Forelimb muscle (tissue), 1 donor: ENCODE data around the gene CREG2. TPM values are rescaled to one million over a fixed set of nuclear protein-coding genes. Genes with fewer than 3 reads are reported as not detected.
"Not testable (repeated sequence)": the region's sequence is repeated elsewhere in the genome, so short reads cannot be mapped to it uniquely, and the experiment has no call there.

Experiments used
- DNase-seq: peaks from one replicate; pipeline ENCODE4 v3.0.0-alpha.2; 2013; ENCODE audit warnings: low read depth
- polyA plus RNA-seq: library from polyadenylated mRNA; unstranded; fragments of 120-200 nt; gene quantifications from one replicate; pipeline ENCODE4 v1.2.1, GENCODE V29; 2013; ENCODE audit not compliant: insufficient read length

CREG2 gene
- polyA plus RNA-seq, 1 donor: 3.9 TPM

DNA sequence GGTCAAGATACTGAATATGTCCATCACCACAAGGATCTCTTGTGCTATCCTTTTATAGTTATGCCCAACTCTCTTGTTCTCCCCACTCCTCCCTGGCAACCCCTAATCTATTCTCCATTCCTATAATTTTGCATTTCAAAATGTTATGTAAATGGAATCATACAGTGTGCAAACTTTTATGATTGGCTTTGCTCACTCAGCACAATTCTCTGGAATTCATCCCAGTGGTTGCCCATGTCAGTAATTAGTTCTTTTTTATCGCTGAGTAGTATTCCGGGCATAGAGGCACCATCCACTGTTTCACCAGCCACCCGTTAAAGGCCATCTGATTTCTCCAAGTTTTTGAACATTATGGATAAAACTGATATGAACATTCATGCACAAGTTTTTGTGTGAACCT lies 40.4 kb downstream of the CREG2 start:
- DNase-seq: no peak

DNA sequence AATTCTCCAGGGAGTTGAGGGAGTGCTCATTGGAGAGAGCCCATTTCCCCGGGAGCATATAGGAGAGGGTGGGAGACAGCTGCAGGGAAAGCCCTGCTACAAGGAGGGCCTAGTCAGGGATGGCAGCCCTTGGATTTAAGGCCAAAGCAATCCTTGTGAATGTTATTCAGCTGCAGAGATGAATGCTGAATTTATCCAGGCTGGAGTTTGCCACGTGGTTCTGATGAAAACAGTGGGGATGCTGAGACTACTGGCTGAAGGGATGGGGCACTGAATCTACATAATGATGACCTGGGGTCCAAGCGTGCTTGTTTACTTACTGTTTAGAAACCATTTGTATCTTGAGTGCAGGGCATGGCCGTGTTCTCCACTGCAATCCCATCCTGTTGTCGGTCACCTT lies 43.2 kb downstream of the CREG2 start:
- no peak for DNase-seq

- DNase-seq: no peak
Observed at GRCh38 chr2:101342625-101343008, 44.7 kb downstream of the CREG2 start.

GRCh38 chr2:101341901-101342624 lies 45.2 kb downstream of the CREG2 start:
- peak; percentile 24 for DNase-seq

DNA sequence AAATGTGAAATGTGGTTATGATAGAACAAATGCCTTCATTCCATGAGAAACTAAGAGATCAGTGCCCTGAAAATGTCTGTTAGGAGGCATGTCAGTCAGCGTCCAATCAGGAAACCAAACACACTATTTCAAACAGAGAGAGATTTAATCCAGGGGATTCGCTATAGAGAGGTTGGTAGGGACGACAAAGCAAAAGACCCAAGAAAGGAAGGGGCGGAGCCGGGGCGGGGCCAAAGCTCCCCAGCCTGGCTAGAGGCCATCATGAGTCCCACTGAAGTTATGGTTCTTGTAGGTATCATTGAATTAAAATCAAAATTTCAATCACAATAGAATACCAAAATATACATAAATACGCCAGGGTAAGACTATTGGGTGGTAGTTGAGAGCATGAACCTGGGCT lies 45.9 kb downstream of the CREG2 start:
- no peak for DNase-seq

- no peak for DNase-seq
Observed at GRCh38 chr2:101340141-101340551, 47.2 kb downstream of the CREG2 start.

GRCh38 chr2:101339266-101339880 lies 47.9 kb downstream of the CREG2 start:
- DNase-seq: no peak

DNA sequence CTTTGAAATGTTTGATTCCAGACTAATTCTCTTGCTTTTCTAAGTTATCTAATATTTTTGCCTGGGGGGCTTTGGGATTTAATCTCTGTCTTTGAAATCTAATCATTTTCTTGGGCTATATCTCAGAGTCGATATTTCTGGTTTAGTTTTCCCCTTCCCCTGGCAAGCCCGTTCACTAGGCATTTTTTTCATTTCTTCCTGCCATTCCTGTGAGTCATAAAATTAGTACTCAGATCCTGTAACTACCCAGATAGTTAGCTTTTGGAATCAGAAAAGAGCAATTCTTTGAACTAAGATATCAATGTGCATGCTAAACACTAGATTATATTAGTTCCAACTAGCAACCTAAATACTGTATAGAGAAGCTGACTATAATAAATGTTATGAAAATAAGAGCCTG lies 49.4 kb downstream of the CREG2 start:
- no peak for DNase-seq

DNA sequence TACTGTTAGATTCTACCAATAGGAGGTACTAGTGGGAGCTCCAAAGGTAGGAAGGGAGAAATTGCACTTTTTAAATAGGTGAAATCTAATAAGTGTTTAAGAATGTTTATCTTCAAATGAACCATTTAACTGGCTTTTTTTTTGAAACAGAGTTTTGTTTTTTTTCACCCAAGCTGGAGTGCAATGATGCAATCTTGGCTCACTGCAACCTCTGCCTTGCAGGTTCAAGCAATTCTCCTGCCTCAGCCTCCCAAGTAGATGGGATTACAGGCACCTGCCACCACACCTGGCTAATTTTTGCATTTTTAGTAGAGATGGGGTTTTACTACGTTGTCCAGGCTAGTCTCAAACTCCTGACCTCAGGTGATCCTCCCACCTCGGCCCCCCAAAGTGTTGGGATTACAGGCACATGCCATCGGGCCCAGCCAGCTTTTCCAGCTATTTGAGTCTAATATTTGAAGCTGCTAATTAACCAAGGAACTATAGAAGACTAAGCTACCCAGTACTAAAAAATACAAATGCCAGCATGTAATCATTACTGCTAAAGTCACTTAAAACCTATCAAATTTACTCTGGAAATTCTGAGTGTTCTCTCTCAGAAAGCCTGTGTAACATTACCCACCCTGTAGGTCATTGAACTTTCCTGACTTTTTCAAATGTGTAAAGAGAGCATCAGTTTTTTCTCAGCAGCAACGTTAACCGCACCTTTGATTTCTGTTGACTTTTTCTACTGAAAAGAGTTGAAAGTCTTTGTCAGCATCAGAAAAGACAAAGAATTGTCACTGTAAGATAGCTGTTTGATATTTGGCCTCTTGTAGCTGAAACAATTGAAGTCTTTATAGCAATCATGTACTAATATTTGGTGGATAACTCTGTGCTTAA lies 54.2 kb downstream of the CREG2 start:
- no peak for DNase-seq

- no peak for DNase-seq
Observed at GRCh38 chr2:101331202-101331601, 56.1 kb downstream of the CREG2 start.

GRCh38 chr2:101330253-101330933 lies 56.9 kb downstream of the CREG2 start:
- no peak for DNase-seq

DNA sequence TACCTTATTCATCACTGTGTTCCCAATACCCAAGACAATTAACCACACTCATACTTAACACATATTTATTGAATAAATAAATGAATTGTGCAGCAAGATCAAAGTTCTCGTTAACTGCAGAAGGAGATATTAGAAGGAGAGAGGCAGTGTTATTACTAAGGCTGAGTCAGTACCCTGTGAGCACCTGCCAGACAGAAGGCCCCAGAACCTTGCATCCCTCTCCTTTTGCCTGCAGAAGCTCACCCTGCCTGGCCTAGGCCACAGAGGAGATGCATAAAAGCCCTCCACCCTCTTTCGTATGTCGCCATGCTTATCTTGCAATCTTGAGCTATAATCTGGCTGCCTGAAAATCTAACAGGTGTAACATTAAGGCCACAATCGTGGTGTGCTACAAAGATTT lies 58.3 kb downstream of the CREG2 start:
- DNase-seq: no peak

- no peak for DNase-seq
Observed at GRCh38 chr2:101328474-101329007, 58.8 kb downstream of the CREG2 start.

GRCh38 chr2:101327863-101328394 lies 59.4 kb downstream of the CREG2 start:
- no peak for DNase-seq

DNA sequence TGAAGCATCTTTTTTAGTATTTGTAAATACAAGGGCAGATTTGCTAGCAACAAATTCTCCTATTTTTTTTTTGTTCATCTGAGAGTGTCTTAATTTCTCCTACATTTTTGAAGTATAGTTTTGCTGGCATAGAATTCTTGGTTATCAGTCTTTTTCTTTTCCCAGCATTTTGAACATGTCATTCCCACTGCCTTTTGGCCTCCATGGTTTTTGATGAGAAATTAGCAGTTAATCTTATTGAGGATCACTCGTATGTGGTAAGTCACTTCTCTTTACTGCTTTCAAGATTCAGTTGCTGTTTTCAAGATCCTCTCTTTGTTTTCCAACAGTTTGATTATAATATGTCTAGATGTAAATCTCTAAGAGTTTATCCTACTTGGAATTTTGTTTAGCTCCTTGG lies 61.9 kb downstream of the CREG2 start:
- no peak for DNase-seq

- DNase-seq: not testable (repeated sequence)
Observed at GRCh38 chr2:101316568-101316967, 70.7 kb downstream of the CREG2 start.

GRCh38 chr2:101311696-101312017 lies 75.6 kb downstream of the CREG2 start:
- no peak for DNase-seq

- no peak for DNase-seq
Observed at GRCh38 chr2:101310834-101311695, 76.2 kb downstream of the CREG2 start.

GRCh38 chr2:101310090-101310833 lies 77.0 kb downstream of the CREG2 start:
- no peak for DNase-seq
